Measurements from ENCODE around the gene RNF26.

Gene RNF26

DNA sequence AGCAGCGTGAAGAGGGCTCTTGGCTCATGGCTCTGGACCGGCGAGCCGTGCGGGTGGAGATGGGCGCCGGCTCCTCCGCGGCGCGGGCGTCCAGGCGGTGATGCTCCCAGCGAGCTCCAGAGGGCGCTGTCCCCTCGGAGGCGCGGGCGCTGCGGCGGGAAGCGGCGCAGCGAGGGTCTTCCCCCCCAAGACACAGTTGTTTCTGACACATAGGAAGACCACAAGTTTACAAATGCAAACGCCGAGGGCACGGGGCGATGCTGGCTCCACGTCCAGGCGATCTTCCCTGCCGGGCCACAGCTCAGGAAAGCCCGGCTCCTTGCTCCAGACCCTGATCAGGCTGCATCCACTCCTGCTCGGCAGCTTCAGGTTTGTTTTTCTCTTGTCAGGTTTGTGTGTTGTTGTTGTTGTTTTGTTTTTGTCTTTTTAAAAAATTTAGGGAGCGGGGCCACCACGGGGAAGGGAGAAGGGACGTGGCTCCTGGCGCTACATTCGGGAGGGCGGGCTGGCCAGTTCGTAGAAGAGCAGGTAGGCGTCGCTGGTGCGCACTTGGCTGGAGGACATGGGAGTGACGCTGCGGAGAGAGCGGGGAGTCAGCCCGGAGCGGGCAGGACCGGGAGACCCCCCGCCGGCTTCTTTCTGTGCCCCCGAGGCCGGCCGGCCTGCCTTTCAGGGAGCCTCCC lies 22.2 kb downstream of the RNF26 start:
- FAIRE-seq: no peak

GRCh38 chr11:119357074-119357473 lies 22.7 kb downstream of the RNF26 start:
- no peak for FAIRE-seq

GRCh38 chr11:119359365-119360214 lies 25.3 kb downstream of the RNF26 start:
- no peak for FAIRE-seq

- peak; percentile 66 for FAIRE-seq
These were observed 26.9 kb downstream of the RNF26 start for GRCh38 chr11:119361056-119361787.

DNA sequence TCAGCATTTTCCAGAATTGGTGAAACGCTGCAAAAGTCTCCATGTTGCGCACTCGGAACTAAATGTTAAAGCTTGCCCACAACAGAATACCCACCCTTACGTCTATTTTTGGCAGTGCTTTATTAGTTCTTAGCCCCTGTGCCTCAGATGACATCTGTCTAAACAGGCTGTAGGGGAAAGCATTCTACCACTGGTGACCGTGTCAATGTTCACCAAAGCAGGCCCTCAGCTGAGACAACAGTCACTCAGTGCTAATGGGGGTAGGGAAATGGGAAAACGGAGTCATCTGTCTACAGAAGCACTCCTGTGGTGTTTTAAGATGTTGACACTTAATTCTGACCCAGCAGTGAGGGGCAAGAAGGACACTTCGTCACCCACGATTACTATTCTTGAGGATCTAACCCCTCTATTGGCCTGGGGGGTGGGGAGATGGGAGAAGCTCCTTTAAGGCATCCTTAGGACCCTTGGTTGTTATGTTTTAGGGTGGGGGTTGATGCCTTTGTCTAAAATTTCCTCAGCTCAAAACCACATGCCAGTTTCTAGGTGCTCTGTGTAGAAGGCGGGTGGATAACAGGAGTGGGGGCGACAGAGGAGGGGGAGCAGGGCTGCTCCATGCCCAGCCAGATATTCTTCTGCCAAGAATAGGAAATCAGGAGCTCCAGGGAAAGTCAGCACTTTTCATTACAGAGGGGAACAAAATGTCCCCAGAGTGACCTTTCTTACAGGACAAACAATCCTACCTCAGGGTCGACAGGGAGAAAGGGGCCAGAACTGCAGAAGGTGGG lies 27.8 kb downstream of the RNF26 start:
- no peak for FAIRE-seq

GRCh38 chr11:119362741-119363080 lies 28.4 kb downstream of the RNF26 start:
- no peak for FAIRE-seq

GRCh38 chr11:119363081-119363850 lies 28.9 kb downstream of the RNF26 start:
- FAIRE-seq: no peak

DNA sequence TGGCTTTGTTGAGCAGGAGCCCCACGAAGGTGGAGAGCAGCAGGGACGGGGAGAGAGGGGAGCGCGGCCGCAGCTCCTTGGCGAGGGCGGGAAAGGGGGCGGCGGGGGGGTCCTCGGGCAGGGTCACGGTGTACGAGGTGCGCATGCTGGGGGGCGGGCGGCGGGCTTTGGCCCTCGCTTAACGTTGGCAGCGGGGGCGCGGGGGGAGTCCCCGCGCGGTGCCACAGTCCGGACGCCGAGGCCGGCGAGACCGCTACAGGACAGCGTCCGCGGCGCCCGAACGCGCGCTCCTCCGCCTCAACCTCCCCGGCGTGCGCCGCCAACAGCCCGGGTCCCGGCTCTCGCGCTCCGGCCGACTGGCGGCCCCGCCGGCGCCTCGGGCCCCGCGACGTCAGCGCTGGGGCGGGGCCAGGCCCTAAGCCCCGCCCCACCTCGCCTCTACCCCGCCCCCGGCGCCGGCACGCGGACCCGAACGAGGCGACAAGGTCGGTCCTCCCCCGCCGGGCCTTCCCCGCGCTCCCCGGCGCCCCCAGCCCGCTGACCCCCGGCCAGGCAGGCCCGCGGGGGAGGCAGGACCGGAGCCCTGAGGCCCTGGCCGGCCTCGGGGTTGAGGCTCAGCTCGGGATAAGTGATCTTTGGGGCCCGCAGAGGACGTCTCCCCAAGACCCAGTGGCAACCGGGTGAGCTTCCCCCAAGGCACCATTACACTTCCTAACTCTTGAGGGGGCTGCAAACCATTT lies 29.7 kb downstream of the RNF26 start:
- no peak for FAIRE-seq

DNA sequence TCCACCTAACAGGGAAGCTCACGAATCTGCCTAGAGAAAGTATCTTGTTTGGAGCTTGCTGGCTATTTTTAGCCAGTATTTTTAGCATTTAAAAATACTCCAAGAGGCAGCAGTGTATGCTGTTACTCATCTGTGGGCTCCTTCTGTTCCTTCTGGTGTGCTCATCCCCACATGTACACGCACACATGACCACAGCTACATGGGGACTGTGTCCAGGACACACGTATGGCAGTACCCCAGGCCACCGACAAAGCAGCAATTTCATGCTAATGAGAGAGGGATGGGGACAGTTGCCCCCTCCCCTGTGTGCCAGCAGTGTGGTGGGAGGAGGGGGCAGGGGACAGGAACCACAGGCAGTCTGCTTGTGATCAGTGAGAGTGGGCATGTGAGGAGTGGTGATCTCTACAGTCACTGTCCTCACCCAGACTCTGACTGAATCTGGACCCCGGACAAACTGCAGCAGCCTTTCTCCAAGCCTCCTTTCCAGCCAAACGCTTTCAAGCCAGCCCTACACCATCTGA lies 30.8 kb downstream of the RNF26 start:
- no peak for FAIRE-seq

- FAIRE-seq: no peak
These were observed 32.6 kb downstream of the RNF26 start for GRCh38 chr11:119366690-119367620.

DNA sequence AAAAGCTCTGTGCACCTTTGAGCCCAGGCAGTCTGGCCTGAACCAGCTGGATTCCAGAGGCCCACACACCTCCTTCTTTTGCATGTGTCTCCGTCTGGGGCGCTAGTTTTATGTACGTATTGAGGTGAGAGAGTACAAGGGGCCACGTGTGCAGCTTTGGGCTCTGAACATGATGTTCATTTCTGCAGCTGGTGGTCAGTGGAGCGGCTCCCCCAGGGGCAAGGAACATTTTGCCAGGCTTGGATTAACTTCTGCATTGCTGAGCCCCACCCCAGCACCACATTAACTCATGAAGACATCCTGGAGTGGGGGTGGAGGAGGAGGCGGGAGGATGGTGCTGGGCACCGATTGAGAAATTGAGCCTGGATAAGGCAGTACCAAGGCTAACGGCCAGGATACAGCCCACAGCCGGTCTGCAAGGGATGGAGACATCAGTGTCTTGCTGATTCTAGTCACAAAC lies 33.4 kb downstream of the RNF26 start:
- FAIRE-seq: no peak

DNA sequence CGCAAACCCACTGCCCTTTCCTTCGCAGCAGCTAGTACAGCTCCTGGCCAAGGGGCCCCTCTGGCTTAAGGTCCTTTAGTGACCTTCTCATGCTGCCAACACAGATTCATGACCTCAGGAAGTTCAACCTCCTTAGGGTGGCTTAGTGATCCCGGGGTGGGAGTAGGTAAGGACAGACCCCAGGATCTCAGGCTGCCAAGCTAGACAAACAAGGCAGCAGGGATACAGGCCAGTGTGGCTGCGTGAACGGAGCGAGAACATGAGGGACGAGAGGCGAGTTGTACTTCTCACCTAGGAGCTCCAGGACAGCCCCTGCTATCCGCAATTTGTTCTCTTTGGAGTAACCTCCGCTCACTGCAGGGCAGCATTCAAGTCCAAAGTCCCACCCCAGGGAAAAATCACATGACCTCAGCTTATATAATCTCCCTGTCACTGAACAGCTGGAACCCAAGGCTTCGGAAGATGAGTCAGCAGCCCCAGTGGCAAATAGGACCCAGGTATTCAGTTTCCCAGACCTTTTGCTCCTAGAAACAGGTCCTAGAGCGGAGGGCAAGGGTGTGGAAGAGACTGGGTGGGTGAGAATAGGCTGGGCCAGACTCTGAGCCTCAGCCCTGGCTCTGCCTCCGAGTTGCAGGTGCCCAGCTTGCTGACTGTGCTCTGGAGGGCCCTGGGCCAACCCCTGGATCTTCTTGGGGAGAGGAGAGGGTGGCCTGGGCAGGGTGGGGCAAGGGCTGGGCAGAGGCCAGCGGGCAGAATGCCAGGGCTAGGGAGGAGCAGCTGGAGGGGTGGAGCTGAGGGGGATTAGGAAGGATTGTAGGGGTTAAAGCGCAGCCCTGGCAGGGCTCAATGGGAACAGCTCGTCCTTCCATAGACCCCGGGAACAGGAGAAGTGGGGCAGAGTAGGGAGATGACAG lies 34.1 kb downstream of the RNF26 start:
- no peak for FAIRE-seq

DNA sequence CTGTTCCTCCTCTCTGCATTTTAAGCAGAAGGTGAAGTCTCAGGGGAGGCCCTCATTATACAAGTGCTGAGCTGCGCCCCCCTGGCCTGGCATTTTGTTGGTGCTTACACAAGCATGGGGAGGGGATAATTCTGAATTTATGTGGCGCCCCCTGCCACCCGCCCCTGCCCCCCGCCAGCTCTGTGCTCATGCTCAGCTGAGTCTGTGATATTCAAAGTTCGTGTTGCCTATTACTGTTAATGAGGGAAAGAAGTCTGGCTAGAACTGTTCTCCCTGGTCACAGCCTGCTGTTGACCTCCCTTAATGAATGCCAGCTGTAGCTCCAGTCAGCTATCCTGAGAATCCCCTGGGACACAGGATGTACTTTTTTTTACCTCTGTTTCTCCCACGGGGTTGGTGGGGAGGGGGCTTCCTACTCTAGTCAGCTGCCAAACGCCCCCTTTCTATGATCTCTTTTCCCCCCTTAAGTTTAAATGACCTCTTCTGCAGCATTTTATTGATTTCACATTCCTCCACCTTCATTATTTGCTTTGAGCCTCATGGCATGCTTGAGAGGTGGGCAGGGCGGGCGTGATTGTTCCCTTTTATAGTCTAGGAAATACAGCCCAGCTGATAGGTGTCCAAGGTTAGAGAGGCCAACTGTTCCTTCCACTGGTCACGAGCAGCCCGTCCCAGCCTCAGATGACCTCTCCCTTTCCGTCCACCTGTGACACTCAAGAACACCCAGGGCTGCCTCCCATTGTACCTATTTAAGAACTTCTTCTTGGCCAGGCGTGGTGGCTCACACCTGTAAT lies 35.0 kb downstream of the RNF26 start:
- no peak for FAIRE-seq

- FAIRE-seq: no peak
These were observed 36.2 kb downstream of the RNF26 start for GRCh38 chr11:119370486-119371046.

DNA sequence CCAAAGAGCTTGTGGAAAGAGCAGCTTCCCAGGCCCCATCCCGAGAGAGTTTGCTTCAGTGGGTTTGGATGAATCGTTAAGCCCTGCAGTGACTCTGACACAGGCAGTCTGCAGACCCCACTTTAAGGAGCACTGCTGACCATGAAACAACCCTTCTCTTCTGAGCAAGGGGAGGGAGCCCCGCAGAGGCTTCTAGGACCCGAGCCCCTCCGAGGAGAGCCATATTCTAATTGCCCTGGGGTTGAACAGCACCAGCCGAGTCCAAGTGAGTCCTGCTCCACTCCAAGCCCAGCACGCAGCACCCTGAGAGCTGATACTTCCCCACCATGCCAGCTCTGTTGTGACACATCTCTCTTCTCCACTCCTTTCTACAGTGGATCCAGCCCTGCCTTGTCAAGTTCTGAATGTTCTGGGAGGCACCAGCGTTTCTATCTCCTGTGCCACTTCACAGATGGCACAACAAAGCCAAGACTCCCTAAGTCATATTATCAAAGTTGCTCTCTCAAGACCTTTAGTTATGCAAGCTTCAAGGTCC lies 36.8 kb downstream of the RNF26 start:
- FAIRE-seq: no peak

DNA sequence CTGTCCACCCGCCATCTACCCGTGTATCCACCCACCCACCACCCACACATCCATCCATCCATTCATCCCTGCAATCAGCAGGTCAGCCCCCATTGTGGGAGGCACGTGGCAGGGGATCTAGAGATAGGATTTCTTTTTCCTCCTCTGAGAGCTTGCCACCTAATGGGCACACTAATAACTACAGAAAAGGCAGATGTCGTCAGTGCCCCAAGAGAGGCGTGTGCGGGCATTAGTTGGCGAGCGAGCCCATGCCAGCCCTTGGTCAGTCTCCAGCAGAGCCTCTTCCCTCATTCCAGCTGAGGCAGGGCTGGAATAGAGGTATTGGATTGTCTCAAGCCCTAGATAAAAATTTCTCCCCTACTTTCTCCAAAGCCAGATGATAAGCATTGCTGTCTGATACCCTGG lies 37.5 kb downstream of the RNF26 start:
- FAIRE-seq: no peak

Data from G401.6 (cell line).